ENCODE results near the gene KLHL6.

DNA sequence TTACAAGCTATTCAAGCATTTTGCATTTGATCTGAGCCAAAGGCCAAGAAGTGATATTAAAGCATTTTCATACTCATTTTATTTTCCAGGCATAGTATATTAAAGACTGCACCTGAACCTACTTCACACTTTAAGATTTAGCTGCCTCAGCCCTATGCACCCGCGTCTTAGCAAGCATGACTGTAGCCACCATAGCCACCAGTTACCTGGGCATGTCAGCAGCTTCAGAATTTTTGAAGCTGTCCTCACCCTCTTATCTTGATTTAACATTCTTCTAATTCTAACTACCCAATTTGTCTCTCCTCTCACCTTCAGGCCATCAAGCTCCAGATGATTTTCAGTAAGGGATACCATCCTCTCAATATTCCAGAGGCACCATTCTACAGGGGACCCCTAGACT is 39.1 kb upstream of the KLHL6 start:
- no peak for TF ChIP-seq POLR2AphosphoS5 (IDR thresholded peaks at IDR 0.05)
- no peak for TF ChIP-seq POLR2A (IDR thresholded peaks at IDR 0.05)
